ENCODE data around the gene DENND5B.
"Not testable (repeated sequence)": the region's sequence is repeated elsewhere in the genome, so short reads cannot be mapped to it uniquely, and the experiment has no call there.

The DENND5B gene

DNA sequence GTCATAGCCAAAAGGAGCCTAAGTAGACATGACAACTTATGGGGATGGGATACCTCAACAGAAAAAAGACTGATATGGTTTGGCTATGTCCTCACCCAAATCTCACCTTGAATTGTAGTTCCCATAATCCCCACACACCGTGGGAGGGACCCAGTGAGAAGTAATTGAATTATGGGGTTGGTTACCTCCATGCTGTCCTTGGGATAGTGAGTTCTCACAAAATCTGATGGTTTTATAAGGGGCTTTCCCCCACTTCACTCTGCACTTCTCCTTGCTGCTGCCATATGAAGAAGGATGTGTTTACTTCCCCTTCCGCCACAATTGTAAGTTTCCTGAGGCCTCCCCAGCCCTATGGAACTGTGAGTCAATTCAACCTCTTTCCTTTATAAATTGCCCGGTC, 89.9 kb downstream of the DENND5B start:
- not testable (repeated sequence) for DNase-seq

GRCh38 chr12:31499567-31499966, 91.4 kb downstream of the DENND5B start:
- no peak for DNase-seq

GRCh38 chr12:31498424-31498823, 92.5 kb downstream of the DENND5B start:
- DNase-seq, result no peak

GRCh38 chr12:31496257-31496656, 94.7 kb downstream of the DENND5B start:
- DNase-seq, result no peak

DNA sequence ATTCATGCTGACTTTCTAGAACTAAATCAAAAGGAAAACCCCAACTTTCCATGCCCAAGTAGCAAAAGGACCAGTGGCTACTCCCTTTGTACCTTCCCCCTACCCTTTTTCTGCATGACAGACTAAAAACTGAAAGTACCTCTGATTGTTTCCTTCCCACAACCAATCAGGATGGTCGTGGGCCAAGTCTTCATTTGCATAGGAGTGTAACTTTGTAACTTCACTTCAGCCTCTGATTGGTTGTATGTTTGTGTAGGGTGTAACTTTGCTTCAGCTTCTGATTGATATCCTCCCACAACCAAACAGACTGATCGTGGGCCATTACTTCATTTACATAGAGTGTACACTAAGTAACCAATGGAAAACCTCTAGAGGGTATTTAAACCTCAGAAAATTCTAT, 96.5 kb downstream of the DENND5B start:
- no peak for DNase-seq

GRCh38 chr12:31492599-31493196, 98.2 kb downstream of the DENND5B start:
- DNase-seq, result no peak

GRCh38 chr12:31491841-31492598, 98.9 kb downstream of the DENND5B start:
- DNase-seq, result no peak

GRCh38 chr12:31491241-31491794, 99.6 kb downstream of the DENND5B start:
- DNase-seq, result no peak

DNA sequence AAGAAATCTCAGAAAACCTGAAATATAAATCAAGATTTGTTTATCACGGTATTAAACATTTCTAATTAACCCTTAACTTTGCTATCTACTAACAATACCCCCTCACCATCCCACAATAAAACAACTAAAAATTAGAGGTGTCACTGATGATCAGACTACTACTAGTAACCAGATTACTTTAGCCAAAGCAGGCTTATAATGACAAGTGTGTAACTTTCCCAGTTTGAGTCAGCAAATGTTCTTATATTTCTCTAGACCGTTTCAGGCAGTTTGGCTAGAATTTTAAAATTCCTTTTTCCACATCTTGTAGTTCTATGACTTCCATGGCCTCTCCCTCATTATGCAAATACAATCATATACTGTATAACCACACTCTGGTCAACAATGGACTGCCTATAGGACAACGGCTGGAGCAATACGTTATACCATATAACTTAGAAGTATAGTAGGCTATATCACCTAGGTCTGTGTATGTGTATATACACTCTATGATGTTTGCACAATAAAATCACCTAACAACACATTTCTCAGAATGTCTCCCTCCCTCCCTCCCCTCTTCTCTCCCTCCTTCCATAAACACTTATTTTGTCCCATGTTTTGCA, 102.1 kb downstream of the DENND5B start:
- DNase-seq, result no peak

DNA sequence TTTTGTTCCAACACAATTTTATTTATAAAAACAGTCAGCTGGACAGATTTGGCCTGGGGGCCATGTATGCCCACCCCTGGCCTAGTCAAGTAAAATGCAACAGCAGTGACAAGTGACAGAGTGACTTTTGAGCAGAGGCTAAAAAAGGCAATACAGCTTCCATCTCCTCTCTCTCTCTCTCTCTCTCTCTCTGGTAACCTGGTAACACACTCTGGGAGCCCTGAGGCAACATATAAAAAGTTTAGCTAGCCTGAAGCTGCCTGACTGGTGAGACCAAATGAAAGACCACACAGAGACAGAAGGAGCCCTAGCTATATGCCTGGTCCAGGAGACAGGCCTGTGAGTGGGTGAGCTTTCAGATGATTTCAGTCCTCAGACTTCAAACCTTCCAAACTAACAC, 105.4 kb downstream of the DENND5B start:
- no peak for DNase-seq

DNA sequence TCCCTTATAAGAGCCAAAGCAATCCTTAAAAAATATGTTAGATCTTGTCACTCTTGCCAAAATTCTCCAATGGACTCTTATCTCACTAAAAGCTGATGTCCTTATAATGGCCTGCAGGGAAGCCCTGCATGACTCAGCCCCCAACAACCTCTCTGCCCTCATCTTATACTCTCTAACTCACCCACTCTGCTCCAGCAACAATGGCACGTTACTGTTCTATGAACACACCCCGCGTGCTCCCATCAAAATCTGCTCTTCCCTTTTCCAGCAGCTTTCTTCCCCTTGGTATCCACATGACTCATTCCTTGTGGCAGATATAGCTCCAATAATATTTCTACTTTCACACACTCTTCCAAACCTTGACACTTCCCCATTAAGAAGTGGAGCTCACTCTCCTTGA, 108.1 kb downstream of the DENND5B start:
- no peak for DNase-seq

DNA sequence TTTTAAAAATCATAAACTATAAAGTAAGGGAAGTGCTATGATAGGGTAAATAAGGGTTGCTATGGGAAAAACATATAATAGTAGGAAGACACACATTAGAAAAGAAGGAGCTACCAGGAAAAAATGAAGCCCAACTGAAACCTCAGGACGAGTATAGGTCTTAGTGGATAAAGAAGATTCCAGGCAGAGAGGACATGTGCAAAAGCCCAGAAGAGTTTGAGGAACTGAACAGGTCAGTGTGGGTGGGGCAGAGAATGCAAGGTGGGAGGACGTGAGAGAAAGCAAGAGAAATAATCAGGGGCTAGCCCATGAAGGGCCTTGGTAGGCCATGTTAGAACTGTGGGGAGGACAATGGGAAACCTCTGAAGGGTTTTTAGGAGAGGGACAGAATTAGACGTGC, 109.5 kb downstream of the DENND5B start:
- DNase-seq, result no peak

GRCh38 chr12:31479516-31480210, 111.3 kb downstream of the DENND5B start:
- no peak for DNase-seq

DNA sequence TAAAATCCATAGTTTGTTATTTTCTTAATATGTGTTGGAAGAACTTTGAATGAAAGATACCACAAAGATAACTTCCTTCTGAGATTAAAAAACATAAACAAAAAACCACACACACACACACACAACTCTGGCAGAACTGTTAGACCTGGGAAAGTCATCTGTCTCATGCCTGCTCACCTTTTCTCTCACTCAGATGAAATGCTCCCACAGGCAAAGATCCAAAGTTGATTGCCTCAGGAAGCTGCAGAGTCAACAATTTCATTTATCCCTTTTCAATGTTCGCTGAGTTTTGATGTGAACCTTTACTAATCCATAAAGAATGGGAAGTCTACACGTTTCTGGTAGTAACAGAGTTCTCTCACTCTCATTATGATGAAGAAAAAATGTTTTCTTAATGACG, 112.0 kb downstream of the DENND5B start:
- DNase-seq, result no peak

GRCh38 chr12:31478425-31478824, 112.5 kb downstream of the DENND5B start:
- no peak for DNase-seq

GRCh38 chr12:31477687-31478086, 113.2 kb downstream of the DENND5B start:
- no peak for DNase-seq

- no peak for DNase-seq
Measured at GRCh38 chr12:31476437-31476836, 114.5 kb downstream of the DENND5B start.

DNA sequence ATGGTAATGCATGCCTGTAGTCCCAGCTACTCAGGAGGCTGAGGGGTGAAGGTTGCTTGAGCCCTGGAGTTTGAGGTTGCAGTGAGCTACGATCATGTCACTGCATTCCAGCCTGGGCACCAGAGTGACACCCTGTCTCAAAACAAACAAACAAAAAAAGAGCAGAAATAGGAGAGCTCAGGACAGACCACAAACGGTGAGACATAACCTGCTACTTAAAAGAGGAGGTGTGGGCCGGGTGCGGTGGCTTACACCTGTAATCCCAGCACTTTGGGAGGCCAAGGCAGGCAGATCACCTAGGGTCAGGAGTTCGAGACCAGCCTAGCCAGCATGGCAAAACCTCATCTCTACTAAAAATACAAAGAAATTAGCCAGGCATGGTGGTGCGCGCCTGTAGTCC, 115.3 kb downstream of the DENND5B start:
- DNase-seq, result not testable (repeated sequence)

- DNase-seq, result no peak
Measured at GRCh38 chr12:31474751-31475150, 116.2 kb downstream of the DENND5B start.

- no peak for DNase-seq
Measured at GRCh38 chr12:31471823-31472222, 119.1 kb downstream of the DENND5B start.

DNA sequence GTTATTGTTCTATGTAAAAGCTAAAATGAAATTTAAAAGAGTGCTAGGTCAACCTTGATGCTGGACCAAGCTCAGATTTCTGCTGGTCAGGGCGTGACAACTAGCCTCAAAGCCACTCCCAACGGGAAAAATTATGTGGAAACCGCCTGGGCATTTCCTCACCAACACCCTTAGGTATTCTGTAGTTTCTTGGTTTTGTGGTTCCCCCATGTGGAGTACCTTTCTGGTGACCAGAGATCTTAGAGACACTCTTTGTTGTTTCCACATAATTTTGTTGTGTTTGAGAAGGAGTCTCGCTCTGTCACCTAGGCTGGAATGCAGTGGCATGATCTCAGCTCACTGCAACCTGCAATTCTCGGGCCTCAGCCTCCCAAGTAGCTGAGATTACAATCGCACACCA, 119.9 kb downstream of the DENND5B start:
- DNase-seq, result no peak

GRCh38 chr12:31470459-31470858, 120.5 kb downstream of the DENND5B start:
- no peak for DNase-seq

DNA sequence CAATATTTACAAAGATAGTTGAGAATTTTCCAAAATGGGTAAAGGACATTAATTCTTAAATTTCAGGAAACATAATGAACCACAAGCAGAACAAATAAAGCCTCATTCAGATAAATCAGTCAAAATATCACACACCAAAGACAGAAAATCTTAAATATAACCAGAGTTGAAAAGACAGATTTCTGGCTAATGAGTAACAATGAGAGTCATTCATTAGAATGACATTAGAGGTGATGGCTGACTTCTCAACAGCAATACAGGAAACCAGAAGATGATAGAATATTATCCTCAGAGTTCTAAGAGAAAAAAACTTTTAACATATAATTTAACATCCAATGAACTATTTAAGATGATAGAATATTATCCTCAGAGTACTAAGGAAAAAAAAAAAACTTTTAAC, 124.2 kb downstream of the DENND5B start:
- DNase-seq, result no peak

Measured in activated CD4-positive, alpha-beta T cell treated with anti-CD3 and anti-CD28 coated beads, Interleukin-2, Interleukin-6, amounts not matched to agents 100 ng/mL and 50 ng/mL, durations not matched to agents 16 hours and 8 hours (primary cell).